Fibroblast of pulmonary artery (primary cell): ENCODE results near the gene IL17RC.
"Not testable (repeated sequence)": the region's sequence is repeated elsewhere in the genome, so short reads cannot be mapped to it uniquely, and the experiment has no call there.

Experiments
- DNase-seq: peaks from one replicate; pipeline ENCODE4 v3.0.0-alpha.2; 2010; ENCODE audit warnings: low read depth
- H3K4me3 ChIP-seq: replicated peaks from 2 replicates; pipeline ENCODE4 v1.5.1; 2011; ENCODE audit warnings: low read depth, mild to moderate bottlenecking, control low read depth, low read length, moderate library complexity
- TF ChIP-seq, protein P1 (sequence below): IDR thresholded peaks from 2 replicates; pipeline ENCODE4 v1.5.1; 2011; ENCODE audit warnings: mild to moderate bottlenecking, control low read depth, low read length, inconsistent platforms; ENCODE audit errors: missing control alignments

The IL17RC gene, protein sequence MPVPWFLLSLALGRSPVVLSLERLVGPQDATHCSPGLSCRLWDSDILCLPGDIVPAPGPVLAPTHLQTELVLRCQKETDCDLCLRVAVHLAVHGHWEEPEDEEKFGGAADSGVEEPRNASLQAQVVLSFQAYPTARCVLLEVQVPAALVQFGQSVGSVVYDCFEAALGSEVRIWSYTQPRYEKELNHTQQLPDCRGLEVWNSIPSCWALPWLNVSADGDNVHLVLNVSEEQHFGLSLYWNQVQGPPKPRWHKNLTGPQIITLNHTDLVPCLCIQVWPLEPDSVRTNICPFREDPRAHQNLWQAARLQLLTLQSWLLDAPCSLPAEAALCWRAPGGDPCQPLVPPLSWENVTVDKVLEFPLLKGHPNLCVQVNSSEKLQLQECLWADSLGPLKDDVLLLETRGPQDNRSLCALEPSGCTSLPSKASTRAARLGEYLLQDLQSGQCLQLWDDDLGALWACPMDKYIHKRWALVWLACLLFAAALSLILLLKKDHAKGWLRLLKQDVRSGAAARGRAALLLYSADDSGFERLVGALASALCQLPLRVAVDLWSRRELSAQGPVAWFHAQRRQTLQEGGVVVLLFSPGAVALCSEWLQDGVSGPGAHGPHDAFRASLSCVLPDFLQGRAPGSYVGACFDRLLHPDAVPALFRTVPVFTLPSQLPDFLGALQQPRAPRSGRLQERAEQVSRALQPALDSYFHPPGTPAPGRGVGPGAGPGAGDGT

DNA sequence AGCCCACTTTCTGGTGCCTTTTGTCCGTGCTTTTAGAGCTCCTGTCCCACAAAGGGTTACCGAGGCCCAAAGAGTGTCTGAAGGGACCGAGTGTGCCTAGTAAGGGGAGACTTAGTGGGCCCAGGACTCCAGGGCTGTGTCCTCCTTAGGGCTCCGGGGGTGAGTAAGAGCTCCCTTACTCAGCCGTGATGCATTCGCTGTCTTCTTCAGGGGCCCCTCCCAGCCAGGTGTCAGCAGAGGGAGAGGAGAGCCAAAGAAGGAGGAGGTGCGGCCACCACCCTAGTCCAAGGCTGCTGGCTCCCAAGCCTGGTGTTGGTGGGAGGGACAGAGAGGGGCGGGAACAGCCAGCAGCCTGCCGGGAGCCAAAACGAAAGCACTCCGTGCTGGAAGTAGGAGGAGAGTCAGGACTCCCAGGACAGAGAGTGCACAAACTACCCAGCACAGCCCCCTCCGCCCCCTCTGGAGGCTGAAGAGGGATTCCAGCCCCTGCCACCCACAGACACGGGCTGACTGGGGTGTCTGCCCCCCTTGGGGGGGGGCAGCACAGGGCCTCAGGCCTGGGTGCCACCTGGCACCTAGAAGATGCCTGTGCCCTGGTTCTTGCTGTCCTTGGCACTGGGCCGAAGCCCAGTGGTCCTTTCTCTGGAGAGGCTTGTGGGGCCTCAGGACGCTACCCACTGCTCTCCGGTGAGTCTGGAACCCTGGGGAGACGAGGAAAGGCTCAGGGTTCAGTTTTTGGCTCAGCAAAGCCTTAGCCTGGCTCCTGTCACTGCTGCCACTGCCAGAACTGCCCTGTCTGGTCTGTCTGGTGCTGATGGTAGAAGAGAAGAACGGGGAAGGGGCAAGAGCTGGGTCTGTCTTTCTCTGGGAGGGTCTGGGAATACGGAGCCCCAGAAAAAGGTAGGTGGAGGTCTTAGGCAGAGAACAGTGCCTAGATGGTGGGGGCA lies at the start of gene IL17RC:
Gene IL17RC (plus strand): TSS at position 365 of the 947 bp plus-strand sequence. CDS start 218 bp downstream, at position 583.
- peak within 1 kb of the TSS; percentile 63 for H3K4me3 ChIP-seq
- DNase-seq = peak; percentile 84
- TF ChIP-seq, protein P1, sequence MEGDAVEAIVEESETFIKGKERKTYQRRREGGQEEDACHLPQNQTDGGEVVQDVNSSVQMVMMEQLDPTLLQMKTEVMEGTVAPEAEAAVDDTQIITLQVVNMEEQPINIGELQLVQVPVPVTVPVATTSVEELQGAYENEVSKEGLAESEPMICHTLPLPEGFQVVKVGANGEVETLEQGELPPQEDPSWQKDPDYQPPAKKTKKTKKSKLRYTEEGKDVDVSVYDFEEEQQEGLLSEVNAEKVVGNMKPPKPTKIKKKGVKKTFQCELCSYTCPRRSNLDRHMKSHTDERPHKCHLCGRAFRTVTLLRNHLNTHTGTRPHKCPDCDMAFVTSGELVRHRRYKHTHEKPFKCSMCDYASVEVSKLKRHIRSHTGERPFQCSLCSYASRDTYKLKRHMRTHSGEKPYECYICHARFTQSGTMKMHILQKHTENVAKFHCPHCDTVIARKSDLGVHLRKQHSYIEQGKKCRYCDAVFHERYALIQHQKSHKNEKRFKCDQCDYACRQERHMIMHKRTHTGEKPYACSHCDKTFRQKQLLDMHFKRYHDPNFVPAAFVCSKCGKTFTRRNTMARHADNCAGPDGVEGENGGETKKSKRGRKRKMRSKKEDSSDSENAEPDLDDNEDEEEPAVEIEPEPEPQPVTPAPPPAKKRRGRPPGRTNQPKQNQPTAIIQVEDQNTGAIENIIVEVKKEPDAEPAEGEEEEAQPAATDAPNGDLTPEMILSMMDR = no peak

DNA sequence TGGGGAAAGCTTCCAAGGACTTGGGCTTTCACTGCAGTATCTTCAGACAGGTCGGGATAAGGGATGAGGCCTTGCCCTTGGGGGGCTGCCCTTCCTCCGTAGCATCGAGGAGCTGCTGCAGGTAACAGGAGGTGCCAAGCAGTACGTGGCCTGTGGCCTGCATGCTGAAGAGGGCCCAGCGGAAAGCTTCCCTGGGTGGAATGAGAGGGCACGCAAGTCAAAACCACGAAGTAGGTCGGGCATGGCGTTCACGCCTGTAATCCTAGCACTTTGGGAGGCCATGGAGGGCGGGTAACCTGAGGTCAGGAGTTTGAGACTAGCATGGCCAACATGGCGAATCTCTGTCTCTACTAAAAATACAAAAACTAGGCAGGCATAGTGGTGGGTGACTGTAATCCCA lies 49.8 kb upstream of the IL17RC start:
- TF ChIP-seq, protein P1 = no peak

DNA sequence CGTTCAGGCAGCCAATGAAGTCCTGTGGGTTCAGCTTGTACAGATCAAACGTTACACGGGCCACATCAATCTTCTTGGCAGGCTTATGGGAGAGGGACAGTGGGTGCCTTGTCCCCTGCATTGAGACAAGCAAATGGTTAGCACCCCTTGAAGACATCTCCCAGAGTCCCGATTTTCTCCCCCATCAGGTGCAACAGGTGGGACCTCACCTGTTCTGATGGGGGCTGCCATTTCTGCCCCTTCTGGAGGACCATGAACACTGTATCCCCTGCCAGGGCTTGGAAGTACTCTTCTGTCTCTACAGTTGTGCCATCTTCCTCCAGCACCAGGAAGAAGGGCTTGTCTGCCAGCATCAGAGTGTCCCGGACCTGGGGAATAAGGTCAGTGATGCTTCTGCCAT lies 46.9 kb upstream of the IL17RC start:
- TF ChIP-seq, protein P1 = no peak
- DNase-seq = no peak
- no peak overlapping the region for H3K4me3 ChIP-seq

More for the DNA sequence above, 49.8 kb upstream of the IL17RC start:
- no peak for DNase-seq
- H3K4me3 ChIP-seq = no peak overlapping the region

DNA sequence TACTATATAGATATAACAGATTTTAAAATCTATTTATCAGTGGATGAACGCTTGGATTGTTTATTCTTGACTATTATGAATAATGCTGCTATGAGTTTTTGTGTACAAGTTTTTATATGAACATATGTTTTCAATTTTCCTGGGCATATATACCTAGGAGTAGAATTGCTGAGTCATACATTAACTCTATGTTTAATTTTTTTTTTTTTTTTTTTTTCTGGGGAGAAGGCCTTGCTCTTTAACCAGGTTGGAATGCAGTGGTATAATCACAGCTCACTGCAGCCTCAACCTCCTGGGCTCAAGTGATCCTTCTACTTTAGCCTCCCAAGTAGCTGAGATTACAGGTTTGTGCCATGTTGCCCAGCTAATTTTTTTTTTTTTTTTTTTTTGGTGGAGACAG lies 45.9 kb upstream of the IL17RC start:
- DNase-seq = peak; percentile 60
- TF ChIP-seq, protein P1 = no peak

DNA sequence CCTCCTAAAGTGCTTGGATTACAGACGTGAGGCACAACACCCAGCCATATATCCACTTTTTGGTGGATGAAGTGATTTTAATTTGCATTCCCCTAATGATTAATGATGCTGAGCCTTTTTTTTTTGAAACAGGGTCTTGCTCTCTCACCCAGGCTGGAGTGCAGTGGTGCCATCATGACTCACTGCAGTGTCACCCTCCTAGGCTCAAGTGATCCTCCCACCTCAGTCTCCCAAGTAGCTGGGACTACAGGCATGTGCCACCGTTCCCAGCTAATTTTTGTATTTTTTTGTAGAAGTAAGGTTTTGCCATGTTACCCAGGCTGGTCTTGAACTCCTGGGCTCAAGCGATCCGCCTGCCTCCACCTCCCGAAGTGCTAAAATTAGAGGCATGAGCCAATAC lies 44.8 kb upstream of the IL17RC start:
- H3K4me3 ChIP-seq, DNase-seq: not testable (repeated sequence)

More for the DNA sequence above, 45.9 kb upstream of the IL17RC start:
- H3K4me3 ChIP-seq = no peak overlapping the region

DNA sequence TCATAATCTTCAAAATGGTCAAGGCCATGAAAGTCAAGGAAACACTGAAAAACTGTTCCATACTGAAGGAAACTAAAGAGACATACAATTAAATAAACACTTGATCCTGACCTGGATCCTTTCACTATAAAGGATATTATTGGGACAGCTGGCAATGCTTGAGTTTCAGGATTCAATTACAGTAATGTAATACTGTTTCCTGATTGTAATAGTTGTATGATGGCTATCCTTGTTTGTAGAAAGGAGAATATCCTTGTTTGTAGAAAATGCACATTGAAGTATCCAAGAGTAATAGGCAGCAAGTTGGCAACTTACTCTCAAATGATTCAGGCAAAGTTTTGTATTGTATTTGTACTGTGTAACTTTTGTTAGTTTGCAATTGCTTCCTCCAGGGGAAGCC lies 41.5 kb upstream of the IL17RC start:
- TF ChIP-seq, protein P1 = no peak
- H3K4me3 ChIP-seq = no peak overlapping the region

DNA sequence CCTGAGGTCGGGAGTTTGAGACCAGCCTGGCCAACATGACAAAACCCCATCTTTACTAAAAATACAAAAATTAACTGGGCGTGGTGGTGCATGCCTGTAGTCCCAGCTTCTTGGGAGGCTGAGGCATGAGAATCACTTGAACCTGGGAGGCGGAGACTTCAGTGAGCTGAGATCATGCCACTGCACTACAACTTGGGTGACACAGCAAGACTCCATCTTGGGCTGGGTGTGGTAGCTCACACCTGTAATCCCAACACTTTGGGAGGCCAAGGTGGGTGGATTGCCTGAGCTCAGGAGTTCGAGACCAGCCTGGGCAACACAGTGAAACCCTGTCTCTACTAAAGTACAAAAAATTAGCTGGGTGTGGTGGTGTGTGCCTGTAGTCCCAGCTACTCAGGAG lies 40.6 kb upstream of the IL17RC start:
- not testable (repeated sequence) for DNase-seq, H3K4me3 ChIP-seq

More for the DNA sequence above, 41.5 kb upstream of the IL17RC start:
- no peak for DNase-seq
